Measurements from ENCODE around the gene CNP.

Gene CNP

GRCh38 chr17:41962768-41963434 lies 3.7 kb upstream of the CNP start:
- no peak overlapping the region for H3K4me3 ChIP-seq (ENCODE audit: low read depth, low read length)
- DNase-seq (ENCODE audit: low read depth), result peak; percentile 80
- TF ChIP-seq MYC (IDR thresholded peaks at IDR 0.05; ENCODE audit: low read depth, low read length) (peak; percentile 76), POLR2A (IDR thresholded peaks at IDR 0.05; ENCODE audit: extremely low read depth, insufficient read length) (no peak), CTCF (IDR thresholded peaks at IDR 0.05; ENCODE audit: low read depth, low read length) (peak; percentile 75), MAX (IDR thresholded peaks at IDR 0.05; ENCODE audit: low read depth, low read length) (peak; percentile 63)

- peak overlapping the region; percentile 84 for H3K4me3 ChIP-seq (ENCODE audit: low read depth, low read length)
- no peak for DNase-seq (ENCODE audit: low read depth)
- TF ChIP-seq CTCF (IDR thresholded peaks at IDR 0.05; ENCODE audit: low read depth, low read length) (no peak), MAX (IDR thresholded peaks at IDR 0.05; ENCODE audit: low read depth, low read length) (no peak), MYC (IDR thresholded peaks at IDR 0.05; ENCODE audit: low read depth, low read length) (no peak), POLR2A (IDR thresholded peaks at IDR 0.05; ENCODE audit: extremely low read depth, insufficient read length) (no peak)
Measured at GRCh38 chr17:41965694-41966462, 717 bp upstream of the CNP start.

- 0 out of 2 replicates have a peak, but pooled peaks have one; percentile 22 for TF ChIP-seq MYC (IDR thresholded peaks at IDR 0.05; ENCODE audit: low read depth, low read length)
- TF ChIP-seq POLR2A (IDR thresholded peaks at IDR 0.05; ENCODE audit: extremely low read depth, insufficient read length), result no peak
- TF ChIP-seq CTCF (IDR thresholded peaks at IDR 0.05; ENCODE audit: low read depth, low read length), result no peak
- DNase-seq (ENCODE audit: low read depth), result no peak
- H3K4me3 ChIP-seq (ENCODE audit: low read depth, low read length), result peak overlapping the region; percentile 75
Measured at GRCh38 chr17:41967141-41967920, 736 bp downstream of the CNP start.

GRCh38 chr17:41967921-41968578 lies 1.5 kb downstream of the CNP start:
- TF ChIP-seq CTCF (IDR thresholded peaks at IDR 0.05; ENCODE audit: low read depth, low read length), result no peak
- TF ChIP-seq POLR2A (IDR thresholded peaks at IDR 0.05; ENCODE audit: extremely low read depth, insufficient read length), result no peak
- no peak for TF ChIP-seq MAX (IDR thresholded peaks at IDR 0.05; ENCODE audit: low read depth, low read length)
- no peak for TF ChIP-seq MYC (IDR thresholded peaks at IDR 0.05; ENCODE audit: low read depth, low read length)
- peak overlapping the region; percentile 75 for H3K4me3 ChIP-seq (ENCODE audit: low read depth, low read length)
- no peak for DNase-seq (ENCODE audit: low read depth)

- H3K4me3 ChIP-seq (ENCODE audit: low read depth, low read length), result no peak overlapping the region
- no peak for TF ChIP-seq POLR2A (IDR thresholded peaks at IDR 0.05; ENCODE audit: extremely low read depth, insufficient read length)
- TF ChIP-seq CTCF (IDR thresholded peaks at IDR 0.05; ENCODE audit: low read depth, low read length), result no peak
- no peak for TF ChIP-seq MAX (IDR thresholded peaks at IDR 0.05; ENCODE audit: low read depth, low read length)
- TF ChIP-seq MYC (IDR thresholded peaks at IDR 0.05; ENCODE audit: low read depth, low read length), result no peak
- DNase-seq (ENCODE audit: low read depth), result no peak
Measured at GRCh38 chr17:41968676-41969075, 2.1 kb downstream of the CNP start.
